H1 (cell line): Measurements from ENCODE around the gene CCDC60. TPM values are rescaled to one million over a fixed set of nuclear protein-coding genes. Genes with fewer than 3 reads are reported as not detected.

Experiments used
- RXRA ChIP-seq: IDR thresholded peaks from 2 replicates; pipeline ENCODE4 v1.6.1; 2011; ENCODE audit warnings: low read depth, mild to moderate bottlenecking, low read length, moderate library complexity; ENCODE audit not compliant: insufficient read depth
- TAF7 ChIP-seq: optimal IDR thresholded peaks from 2 replicates; pipeline ENCODE3; 2011; ENCODE audit warnings: low read depth, mild to moderate bottlenecking, inconsistent platforms, low read length, moderate library complexity, borderline replicate concordance
- polyA plus RNA-seq, 7 experiments: library from polyadenylated mRNA; depleted of rRNA in 3 of 7; stranded (reverse) in 5 of 7; unstranded in 2 of 7; fragments of >200 nt in 5 of 7; fragments of 200-250 nt in 2 of 7; gene quantifications; 1 replicate in 5 of 7; 2 replicates in 1 of 7; 4 replicates in 1 of 7; pipeline versions ENCODE4 v1.2.1 to v1.2.3, GENCODE V29; 2011 to 2013; ENCODE audit warnings: missing spikeins in 2 of 7, mixed read lengths in 2 of 7
- total RNA-seq: library from RNA; stranded (reverse); fragmentation: NEBNext Ultra II Directional; extraction: Animal tissue kit (Norgen Biotek cat#: 25700); gene quantifications from 2 replicates; pipeline ENCODE4 v1.2.1, GENCODE V29; 2021

CCDC60 gene
- total and polyA plus RNA-seq, 2 of the 8 experiments (the other 6 are each of a cell fraction or from before 2014, with no cell fraction given): 0.05 TPM; not detected in 1

DNA sequence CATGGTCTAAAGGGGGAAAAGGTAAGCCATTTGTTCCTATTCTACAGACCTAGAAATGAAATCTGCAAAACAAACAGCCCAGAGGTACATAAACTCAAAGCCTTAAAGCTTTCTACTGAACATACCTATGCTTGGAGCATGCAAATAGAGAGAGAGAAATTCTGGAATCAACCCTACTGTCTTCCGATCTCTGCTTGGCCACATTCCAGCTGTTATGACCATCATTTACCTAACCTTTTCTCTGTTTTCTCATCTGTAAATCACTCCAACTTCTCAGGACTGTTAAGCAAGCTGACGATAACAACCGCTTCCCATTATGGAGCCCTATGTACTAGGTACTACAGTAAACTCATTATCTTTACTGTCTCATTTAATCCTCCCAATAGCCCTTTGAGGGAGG lies 126.3 kb downstream of the CCDC60 start (continued):
- no peak for TF ChIP-seq RXRA
- TF ChIP-seq TAF7: no peak
